DOHH2 (cell line): ENCODE results near the gene CYP4F11.

Experiments used
- H3F3A ChIP-seq: fragments of 200-600 bp; sonication (generic), shearing (Covaris generic); 2 replicates; pipeline ENCODE4 v1.6.0; 2016; ENCODE audit warnings: antibody characterized with exemption, mild to moderate bottlenecking; ENCODE audit not compliant: control insufficient read depth, insufficient read depth
- H3K27ac ChIP-seq: fragments of 200-600 bp; sonication (generic); 2 replicates; pipeline ENCODE4 v1.5.1; 2014; ENCODE audit warnings: low read depth, mild to moderate bottlenecking, low read length, moderate library complexity
- H3K27me3 ChIP-seq: fragments of 200-600 bp; sonication (generic); 2 replicates; pipeline ENCODE4 v1.6.1; 2014; ENCODE audit warnings: mild to moderate bottlenecking, low read length, mixed read lengths; ENCODE audit not compliant: control insufficient read depth
- H3K36me3 ChIP-seq: fragments of 200-600 bp; sonication (generic); 2 replicates; pipeline ENCODE4 v1.6.1; 2014; ENCODE audit warnings: mild to moderate bottlenecking, low read length, moderate library complexity, mixed read lengths; ENCODE audit not compliant: control insufficient read depth
- H3K4me1 ChIP-seq: fragments of 200-600 bp; sonication (generic); 2 replicates; pipeline ENCODE4 v1.6.1; 2014; ENCODE audit warnings: mild to moderate bottlenecking, low read length, mixed read lengths; ENCODE audit not compliant: control insufficient read depth
- H3K4me2 ChIP-seq: fragments of 200-600 bp; sonication (generic); 2 replicates; pipeline ENCODE4 v1.6.0; 2014; ENCODE audit warnings: mild to moderate bottlenecking, low read length, moderate library complexity
- H3K4me3 ChIP-seq: fragments of 200-600 bp; sonication (generic); 2 replicates; pipeline ENCODE4 v1.5.1; 2014; ENCODE audit warnings: mild to moderate bottlenecking, low read length, mixed read lengths
- H3K79me2 ChIP-seq: fragments of 200-600 bp; sonication (generic); 2 replicates; pipeline ENCODE4 v1.6.1; 2014; ENCODE audit warnings: mild to moderate bottlenecking, low read length, mixed read lengths; ENCODE audit not compliant: control insufficient read depth
- H3K9me2 ChIP-seq: fragments of 200-600 bp; sonication (generic); replicated peaks from 2 replicates; pipeline ENCODE4 v1.6.1; 2014; ENCODE audit warnings: mild to moderate bottlenecking, low read length, mixed read lengths; ENCODE audit not compliant: control insufficient read depth
- H3K9me3 ChIP-seq: fragments of 200-600 bp; sonication (generic); 2 replicates; pipeline ENCODE4 v1.6.1; 2014; ENCODE audit warnings: antibody characterized with exemption, low read length, mixed read lengths; ENCODE audit not compliant: control insufficient read depth, insufficient read depth
- H4K20me1 ChIP-seq: fragments of 200-600 bp; sonication (generic); 2 replicates; pipeline ENCODE4 v1.6.0; 2014; ENCODE audit warnings: low read depth, mild to moderate bottlenecking, antibody characterized with exemption, low read length, moderate library complexity; ENCODE audit not compliant: control insufficient read depth, insufficient read depth
- CTCF ChIP-seq: fragments of 200-600 bp; sonication (generic); IDR thresholded peaks from one replicate; pipeline ENCODE4 v1.5.1; 2014; ENCODE audit warnings: antibody characterized with exemption, mild to moderate bottlenecking, low read depth, low read length; ENCODE audit not compliant: poor library complexity, severe bottlenecking
- EZH2phosphoT487 ChIP-seq: fragments of 200-600 bp; sonication (generic); IDR thresholded peaks from 2 replicates; pipeline ENCODE4 v1.6.1; 2017; ENCODE audit warnings: borderline replicate concordance, mild to moderate bottlenecking, antibody characterized with exemption, low read length, moderate library complexity, mixed read lengths

Gene CYP4F11

GRCh38 chr19:15945301-15945700 is 11.0 kb upstream of the CYP4F11 start:
- Histone ChIP-seq H3K27me3 (0 out of 2 replicates have a peak, but pooled peaks cover 2% of the 10 kb centered on the region), H3K4me2 (no peak overlapping the region), H3K4me1 (no peaks in the 10 kb centered on the region), H4K20me1 (no peaks in the 10 kb centered on the region), H3F3A (no peaks in the 10 kb centered on the region), H3K79me2 (no peaks in the 10 kb centered on the region), H3K36me3 (no peaks in the 10 kb centered on the region), H3K9me3 (peaks cover 11% of the 10 kb centered on the region; the same call in 1 of the 2 replicates), H3K27ac (no peak overlapping the region), H3K9me2 (no peaks in the 10 kb centered on the region), H3K4me3 (no peak overlapping the region)
- TF ChIP-seq CTCF (no peak), EZH2phosphoT487 (no peak)

DNA sequence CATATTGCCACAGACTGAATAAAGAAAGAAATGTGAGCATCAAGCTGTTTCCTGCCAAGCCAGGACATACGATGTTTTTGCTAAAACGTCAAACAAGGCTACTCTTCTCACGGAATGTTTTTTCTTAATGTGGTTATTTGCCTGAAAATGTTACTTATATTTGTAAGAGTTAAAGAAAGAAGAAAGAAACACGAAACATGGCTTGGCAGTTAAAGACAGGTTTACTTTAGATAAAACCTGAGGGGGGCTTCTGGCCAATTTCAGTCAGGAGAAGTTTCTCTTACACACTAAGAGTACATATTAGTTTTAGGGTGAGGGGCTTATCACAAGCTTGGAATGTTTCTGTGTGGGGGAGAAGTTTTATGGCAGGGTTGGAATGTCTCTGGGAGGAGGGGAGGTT is 10.1 kb upstream of the CYP4F11 start:
- no peaks in the 10 kb centered on the region for H3F3A ChIP-seq
- H3K27me3 ChIP-seq: 0 out of 2 replicates have a peak, but pooled peaks cover 2% of the 10 kb centered on the region

DNA sequence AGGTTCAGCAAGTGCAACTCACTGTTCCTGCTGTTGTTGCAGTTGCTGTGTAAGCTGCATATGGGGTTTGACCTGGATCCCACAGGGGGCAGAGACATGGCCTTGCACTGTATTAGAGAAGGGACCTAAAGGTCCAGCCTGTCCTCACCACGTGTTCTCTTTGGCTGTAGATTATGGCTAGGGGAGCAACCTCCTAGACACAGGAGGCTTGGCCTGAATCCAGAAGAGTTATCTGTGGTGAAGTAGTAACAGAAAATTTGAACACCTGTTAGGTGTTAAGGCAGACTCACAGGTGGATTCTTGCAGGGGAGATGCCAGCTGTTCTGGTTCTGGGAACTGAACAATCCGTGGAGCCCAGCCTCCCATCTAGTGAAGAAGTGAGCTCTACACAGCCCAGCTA is 3.4 kb upstream of the CYP4F11 start:
- no peaks in the 10 kb centered on the region for H3K79me2 ChIP-seq
- H3K4me3 ChIP-seq: no peak overlapping the region
- TF ChIP-seq EZH2phosphoT487 (no peak), CTCF (no peak)
- H3K4me1 ChIP-seq: no peaks in the 10 kb centered on the region
- H3K27me3 ChIP-seq: no peaks in the 10 kb centered on the region
- H3F3A ChIP-seq: no peaks in the 10 kb centered on the region
- H3K9me3 ChIP-seq: no peaks in the 10 kb centered on the region; the same call in 1 of the 2 replicates
- H3K36me3 ChIP-seq: no peaks in the 10 kb centered on the region
- H4K20me1 ChIP-seq: no peaks in the 10 kb centered on the region
- H3K4me2 ChIP-seq: no peak overlapping the region
- no peak overlapping the region for H3K27ac ChIP-seq
- H3K9me2 ChIP-seq: no peaks in the 10 kb centered on the region

More for the DNA sequence above, 10.1 kb upstream of the CYP4F11 start:
- H3K9me3 ChIP-seq: peaks cover 11% of the 10 kb centered on the region; the same call in 1 of the 2 replicates
- H3K27ac ChIP-seq: no peak overlapping the region
- no peaks in the 10 kb centered on the region for H4K20me1 ChIP-seq
- H3K9me2 ChIP-seq: no peaks in the 10 kb centered on the region
- TF ChIP-seq EZH2phosphoT487: no peak
- TF ChIP-seq CTCF: no peak
- no peak overlapping the region for H3K4me2 ChIP-seq
- H3K36me3 ChIP-seq: no peaks in the 10 kb centered on the region
- H3K4me3 ChIP-seq: no peak overlapping the region
- no peaks in the 10 kb centered on the region for H3K4me1 ChIP-seq
- H3K79me2 ChIP-seq: no peaks in the 10 kb centered on the region
